Measurements from ENCODE around the gene TGFBI.

TGFBI gene

GRCh38 chr5:136065588-136065987, 36.8 kb downstream of the TGFBI start:
- no peak for DNase-seq (ENCODE audit: low read depth)

DNA sequence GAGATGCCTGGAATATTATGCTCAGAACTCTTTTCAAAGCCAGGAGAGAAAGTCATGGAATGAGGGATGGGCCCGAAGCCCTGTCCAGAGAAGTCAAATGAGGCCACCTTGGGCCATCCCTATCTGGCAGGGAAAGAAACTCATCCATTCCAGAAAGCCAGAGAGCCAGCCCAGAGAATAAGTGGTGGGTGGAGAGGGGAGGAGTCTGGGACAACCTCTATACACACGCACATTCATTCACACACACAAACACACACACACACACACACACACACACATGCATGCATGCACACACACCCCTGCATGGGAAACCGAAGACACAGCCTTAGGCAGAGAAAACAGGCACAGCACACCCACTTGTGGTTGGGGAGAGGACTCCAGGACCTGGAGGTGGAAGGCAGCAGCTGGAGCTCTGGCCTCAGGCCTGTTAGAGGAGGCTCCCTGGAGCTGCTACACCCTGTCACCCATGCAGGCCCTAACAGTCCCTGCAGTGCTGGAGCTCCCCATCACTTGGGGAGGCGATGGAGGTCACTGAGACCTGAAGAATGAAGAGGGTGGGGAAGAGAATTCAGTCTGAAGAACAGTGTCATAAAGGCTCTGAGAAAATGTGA, 38.0 kb downstream of the TGFBI start:
- no peak for DNase-seq (ENCODE audit: low read depth)

- DNase-seq (ENCODE audit: low read depth): no peak
Measured at GRCh38 chr5:136067422-136067821, 38.6 kb downstream of the TGFBI start.

- DNase-seq (ENCODE audit: low read depth): no peak
Measured at GRCh38 chr5:136070486-136071285, 41.9 kb downstream of the TGFBI start.

DNA sequence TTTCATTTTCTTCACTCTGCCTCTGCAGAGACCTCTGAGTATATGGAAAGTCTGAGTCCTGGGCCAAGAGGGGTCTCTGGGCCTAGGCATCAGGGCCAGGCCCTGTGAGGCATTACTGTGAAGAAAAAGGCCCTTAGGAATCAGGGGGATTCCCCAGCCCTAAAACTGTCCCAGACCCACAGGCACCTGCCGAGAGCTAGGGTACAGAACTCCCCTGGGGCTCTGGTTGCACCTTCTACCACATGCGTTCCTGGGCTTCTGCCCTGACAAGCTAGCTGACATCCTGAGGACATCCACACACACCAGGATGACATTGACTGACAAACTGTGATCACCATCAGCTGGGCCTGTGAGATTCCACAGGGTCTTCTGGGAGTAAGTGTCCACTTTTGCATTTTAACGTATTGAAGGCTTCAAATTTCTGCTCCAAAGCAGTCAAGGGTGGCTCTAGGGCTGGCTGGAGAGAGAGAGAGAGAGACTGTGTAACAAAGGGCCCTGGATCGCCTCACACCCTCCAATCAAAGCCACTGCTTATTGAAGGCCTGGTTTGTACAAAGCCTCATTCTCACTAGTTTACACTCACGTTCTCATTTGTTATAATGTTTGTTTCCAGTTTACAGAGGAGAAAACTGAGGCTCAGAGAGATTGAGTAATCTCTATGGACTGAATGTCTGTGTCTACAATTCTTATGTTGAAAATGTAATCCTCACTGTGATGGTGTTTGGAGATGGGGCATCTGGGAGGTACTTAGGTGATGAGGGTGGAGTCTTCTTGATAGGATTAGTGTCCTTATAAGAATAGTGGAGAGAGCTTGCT, 45.1 kb downstream of the TGFBI start:
- DNase-seq (ENCODE audit: low read depth): no peak

DNA sequence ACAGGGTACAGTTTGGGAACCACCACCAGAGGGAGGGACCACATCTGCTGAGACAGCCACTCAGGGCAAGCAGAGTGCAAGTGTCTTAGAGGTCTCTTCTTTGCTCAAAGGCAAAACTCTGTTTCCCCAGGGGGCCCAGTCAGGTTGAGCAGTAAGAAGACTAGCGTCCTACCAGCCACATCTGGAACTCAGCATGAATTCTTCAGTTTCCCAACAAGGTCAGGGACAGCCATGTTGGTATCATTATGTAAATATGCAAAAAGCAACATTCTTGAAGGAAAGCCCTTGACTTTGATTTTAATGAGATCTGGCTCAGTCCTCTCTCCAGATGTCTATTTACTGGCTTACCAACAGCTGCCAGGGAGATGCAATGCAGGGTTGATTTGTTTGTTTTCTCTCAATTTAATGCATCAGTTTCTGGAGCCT, 46.7 kb downstream of the TGFBI start:
- DNase-seq (ENCODE audit: low read depth): no peak

DNA sequence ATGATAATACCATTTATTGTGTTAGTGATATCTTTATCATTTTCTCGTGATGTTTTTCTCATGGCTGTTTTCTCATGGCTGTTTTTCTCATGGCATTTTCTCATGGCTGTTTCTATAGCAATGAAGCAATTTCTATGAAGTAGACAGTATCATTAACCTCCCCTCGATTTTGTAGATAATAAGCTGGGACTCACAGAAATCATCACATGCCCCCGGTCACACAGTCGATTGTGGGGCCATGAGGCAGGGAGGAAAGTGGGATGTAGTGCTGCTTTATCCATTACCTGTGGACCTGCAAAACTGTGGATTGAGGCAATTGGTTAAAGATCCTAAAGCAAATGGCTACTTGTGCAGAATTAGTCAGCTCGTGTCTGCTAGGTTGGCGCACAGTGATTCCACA, 47.3 kb downstream of the TGFBI start:
- no peak for DNase-seq (ENCODE audit: low read depth)

- DNase-seq (ENCODE audit: low read depth): no peak
Measured at GRCh38 chr5:136076881-136077445, 48.2 kb downstream of the TGFBI start.

DNA sequence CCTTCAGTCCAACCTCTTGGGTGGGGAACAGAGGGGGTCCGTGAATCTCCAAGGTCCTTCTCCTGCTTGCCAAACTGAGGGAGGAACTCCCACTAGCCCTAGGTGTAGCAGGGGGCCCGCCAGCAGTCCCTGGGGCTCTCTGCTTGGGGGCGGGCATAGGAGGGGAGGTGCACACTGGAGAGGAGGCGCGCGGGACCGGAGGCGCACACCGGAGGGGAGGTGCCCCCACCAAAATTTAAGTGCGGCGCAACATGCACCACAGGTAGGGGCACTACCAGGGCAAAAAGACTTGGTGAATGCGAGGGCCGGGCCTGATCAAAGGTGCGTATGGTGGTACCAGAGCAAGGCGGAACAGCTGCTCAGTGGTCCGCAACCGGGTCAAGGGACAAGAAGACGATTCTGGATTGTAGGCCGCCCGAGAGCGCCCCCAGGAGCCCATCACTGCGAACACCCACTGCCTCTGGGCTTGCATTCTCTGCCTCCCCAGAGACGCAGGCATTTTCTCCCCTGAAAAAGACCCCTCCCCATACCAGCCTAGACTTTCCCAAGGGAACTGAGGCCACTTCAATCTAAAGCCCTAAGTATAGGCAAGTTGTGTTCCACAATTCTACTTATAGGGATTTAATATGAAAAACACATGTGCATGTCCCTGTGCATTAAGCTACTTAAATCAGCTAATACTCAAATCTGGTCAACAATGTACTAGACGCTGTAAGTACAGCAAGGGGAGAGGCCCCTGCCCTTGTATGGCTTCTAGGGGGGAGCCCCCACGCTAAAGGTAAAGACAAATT, 50.6 kb downstream of the TGFBI start:
- DNase-seq (ENCODE audit: low read depth): no peak

DNA sequence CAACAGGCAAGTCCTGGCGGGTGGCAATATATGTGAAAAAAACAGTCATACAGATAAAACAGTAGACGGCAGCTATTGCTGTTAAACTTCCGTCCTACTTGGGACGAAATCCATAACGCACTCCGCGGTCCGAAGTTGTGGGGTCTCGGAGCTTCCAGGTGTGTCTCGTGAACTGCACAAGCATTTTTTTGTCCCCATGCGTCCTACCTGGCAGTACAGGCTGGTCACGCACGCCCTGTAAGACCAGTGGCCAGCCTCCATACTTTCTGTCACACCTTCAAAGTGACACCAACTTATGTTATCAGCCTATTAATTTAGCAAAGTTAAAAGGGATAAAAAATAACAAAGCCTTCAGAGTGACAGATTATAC, 51.3 kb downstream of the TGFBI start:
- no peak for DNase-seq (ENCODE audit: low read depth)

GRCh38 chr5:136080483-136081216, 51.9 kb downstream of the TGFBI start:
- DNase-seq (ENCODE audit: low read depth): no peak

DNA sequence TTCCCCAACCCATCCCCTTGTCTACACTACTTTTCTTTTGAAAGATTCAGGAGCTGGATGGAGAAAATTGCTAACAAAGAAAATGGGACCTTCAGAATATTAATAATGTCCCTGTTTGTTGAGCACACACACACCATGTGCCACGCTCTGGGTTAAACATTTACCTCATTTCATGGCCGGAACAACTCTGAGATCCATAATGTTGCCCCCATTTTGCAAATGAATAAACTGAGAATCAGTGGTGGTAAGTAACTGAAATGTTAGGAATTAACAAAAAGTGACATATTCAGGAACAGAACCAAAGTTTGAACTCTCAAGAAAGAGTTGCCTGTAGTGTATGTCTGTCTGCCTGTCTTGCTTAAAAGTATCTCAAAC, 52.4 kb downstream of the TGFBI start:
- no peak for DNase-seq (ENCODE audit: low read depth)

DNA sequence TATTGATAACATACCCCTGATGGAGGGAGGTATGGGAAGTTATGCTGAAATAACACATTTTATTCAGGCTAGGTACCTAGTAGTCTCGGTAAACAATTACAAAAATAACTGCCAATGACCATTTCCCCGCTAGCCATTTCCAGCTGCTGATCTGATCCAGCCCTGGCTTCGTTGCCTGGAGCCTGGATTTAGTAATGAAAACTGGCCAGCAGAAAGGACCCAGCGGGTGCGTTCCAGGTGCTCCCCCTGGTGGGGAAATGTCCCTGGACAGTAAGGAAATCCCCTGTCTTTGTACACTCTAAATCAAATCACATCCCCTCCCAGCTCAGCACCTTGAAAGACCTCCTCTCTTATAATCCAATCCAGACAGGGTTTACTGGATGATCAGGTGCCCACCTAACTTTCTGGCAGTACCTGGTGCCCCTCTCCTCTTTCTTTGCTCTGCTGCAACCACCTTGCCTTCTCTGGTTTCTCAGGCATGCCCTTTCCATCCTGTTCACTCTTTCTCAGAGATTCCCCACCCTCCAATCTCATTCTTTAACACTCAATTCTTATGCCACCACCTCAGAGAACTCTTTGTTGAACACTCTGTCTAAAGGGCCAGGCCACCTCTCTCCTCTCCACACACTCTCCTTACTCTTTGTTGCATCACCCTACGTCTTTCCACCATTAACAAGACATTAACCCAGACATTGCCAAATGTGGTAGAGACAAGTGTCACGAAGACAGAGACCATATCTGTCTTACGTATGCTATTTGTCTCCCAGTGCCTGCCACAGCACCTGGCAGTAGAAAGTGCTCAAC, 53.8 kb downstream of the TGFBI start:
- peak; percentile 3 for DNase-seq (ENCODE audit: low read depth)

- no peak for DNase-seq (ENCODE audit: low read depth)
Measured at GRCh38 chr5:136084698-136085097, 55.9 kb downstream of the TGFBI start.

DNA sequence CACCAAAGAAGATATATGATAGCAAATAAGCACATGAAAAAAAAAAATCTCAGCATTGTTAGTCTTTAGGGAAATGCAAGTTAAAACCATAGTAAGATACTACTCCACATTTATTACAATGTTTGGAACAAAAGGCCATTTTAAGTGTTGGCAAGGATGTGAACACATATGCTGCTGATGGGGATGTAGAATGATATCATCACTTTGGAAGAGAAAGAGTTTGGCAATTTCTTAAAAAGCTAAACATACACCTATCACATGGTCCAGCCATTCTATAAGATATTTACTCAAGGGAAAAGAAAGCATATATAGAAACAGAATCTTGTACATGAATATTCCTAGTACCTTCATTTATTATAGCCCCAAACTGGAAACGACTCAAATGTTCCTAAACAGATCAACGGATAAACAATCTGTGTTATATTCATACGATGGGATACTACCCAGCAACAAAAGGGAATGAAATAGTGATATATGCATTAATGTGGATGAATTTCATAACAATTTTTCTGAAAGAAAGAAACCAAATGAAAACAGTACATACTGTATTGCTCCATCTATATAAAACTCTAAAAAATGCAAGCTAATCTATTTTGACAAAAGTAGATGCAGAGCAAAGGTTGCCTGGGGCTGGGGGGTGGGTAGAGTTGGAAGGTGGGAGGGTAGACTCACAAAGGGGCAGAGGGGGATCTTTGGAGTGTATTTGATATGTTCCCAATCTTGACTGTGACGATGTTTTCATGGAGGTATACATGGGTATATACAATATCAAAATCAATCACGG, 58.2 kb downstream of the TGFBI start:
- no peak for DNase-seq (ENCODE audit: low read depth)

DNA sequence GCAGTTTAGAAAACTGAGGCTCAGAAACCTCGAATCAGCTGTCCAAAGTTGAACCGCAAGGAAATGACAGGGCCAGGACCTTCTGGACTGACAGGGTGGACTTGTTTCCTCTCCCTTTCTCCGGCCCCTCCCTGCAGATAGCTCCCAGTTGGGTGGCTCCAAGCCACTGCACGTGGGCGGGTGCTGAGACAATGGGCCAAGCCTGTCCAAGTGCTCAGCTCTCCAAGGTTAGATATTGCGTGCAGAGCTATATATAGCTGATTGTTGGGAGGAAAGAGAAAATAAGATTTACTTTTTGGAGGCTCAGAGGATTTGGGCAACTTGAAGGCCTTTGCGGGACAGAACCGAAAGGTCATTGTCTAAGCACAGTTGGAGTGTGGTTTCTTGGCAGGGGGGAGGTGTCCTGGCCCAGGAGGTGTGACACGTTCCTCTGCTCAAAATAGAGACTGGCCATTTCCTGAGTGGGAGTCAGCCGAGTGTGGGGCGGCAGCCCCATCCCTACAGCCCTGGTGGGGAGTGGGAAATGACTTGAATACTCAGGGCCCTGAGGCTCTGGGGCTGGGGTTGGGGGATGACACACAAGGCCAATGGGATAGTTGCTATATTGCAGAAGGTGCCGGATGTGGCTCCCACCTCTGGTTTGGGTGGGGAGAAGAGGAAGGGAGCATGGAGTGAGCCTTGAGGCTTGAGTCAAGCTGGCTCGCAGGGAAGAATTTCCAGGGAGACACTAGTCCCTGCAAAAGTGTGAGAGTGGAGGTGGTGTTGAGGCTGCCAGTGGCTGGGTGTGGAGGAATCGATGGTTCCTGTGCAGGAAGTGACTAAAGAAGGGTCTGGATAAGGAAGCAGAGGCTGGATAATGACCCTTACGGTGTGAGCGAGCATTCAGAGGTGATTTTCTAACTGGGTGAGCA, 59.4 kb downstream of the TGFBI start:
- DNase-seq (ENCODE audit: low read depth): no peak

DNA sequence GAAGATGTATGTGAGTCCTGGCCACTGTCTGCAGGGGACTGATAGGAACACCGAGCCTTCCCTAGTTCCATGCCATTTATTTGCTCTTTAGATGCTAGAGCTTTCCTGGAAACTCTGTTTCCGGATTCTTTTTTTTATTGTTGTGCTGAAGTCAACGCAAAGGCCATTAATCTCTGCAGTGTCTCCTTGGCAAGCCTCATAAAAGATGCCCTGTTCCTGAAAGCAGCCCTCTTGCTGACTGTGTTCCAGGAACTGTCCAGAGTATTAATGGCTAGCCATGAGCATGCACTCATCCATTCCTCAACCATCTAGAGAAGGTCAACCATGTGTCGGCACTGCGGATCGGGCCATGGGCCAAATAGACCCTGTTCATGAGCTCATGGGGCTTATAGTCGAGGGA, 61.0 kb downstream of the TGFBI start:
- no peak for DNase-seq (ENCODE audit: low read depth)

DNA sequence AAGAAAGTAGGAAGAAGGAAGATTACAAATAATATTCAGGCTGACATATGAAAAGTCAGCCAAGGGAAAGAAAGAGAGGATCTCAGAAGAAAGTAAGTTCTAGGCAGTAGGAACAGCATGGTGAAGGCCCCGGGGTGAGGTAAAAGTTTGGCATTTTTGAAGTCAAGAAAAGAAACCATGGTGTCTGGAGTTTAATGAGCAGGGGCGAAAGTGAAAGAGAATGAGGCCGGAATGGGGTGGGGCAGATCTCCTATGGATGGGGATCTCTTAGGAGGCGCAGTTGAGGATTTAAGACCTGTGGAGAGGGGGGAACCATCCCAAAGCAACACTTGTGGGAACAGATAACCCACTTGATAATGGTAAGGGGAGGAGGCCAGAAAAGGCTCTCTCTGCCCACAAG, 61.5 kb downstream of the TGFBI start:
- no peak for DNase-seq (ENCODE audit: low read depth)
